ENCODE results near the gene PLEKHH1.

Gene PLEKHH1

DNA sequence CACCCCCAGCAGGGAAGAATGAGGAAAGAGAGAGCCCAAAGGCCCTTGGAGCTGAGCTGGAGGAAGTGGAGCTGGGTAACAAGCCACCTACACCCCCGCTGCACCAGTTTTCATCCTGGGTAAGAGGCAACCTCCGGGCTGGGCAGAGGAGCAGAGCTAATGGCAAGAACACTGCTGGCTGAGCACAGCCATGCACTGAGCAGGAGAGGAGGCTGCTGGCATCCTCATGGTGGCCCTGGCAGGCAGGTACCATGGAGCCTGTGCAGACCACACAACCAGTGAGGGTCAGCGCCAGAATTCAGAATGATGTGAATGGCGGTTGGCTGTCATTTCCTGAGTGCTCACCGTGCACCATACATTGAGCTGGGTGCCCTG, 29.7 kb downstream of the PLEKHH1 start:
- no peak overlapping the region for H3K27ac ChIP-seq (ENCODE audit: low read depth, low read length)
- no peaks in the 10 kb centered on the region for H3K36me3 ChIP-seq (ENCODE audit: control insufficient read depth, insufficient read depth, low read length)
- H3K9ac ChIP-seq (ENCODE audit: low read length) = no peak overlapping the region
- no peaks in the 10 kb centered on the region for H3K4me1 ChIP-seq (ENCODE audit: control insufficient read depth, insufficient read depth, low read length)
- H3K4me3 ChIP-seq (ENCODE audit: low read length) = no peak overlapping the region
- H3K27me3 ChIP-seq (ENCODE audit: control insufficient read depth, insufficient read depth, low read length) = no peaks in the 10 kb centered on the region

DNA sequence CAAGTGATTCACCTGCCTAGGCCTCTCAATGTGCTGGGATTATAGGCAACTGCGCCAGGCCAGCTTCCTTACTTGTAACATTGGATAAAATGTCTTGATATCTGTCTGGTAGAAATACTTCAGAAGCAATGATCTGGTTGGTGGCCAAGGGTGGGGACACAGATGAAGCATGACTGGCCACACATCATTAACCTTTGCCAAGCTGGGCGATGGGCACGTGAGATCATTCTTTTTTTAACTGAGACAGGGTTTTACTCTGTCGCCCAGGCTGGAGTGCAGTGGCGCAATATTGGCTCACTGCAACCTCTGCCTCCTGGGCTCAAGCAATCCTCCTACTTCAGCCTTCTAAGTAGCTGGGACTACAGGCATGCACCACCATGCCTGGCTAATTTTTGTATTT, 31.1 kb downstream of the PLEKHH1 start:
- Histone ChIP-seq H3K36me3 (ENCODE audit: control insufficient read depth, insufficient read depth, low read length) (no peaks in the 10 kb centered on the region), H3K27me3 (ENCODE audit: control insufficient read depth, insufficient read depth, low read length) (no peaks in the 10 kb centered on the region), H3K4me3 (ENCODE audit: low read length) (no peak overlapping the region), H3K27ac (ENCODE audit: low read depth, low read length) (no peak overlapping the region), H3K4me1 (ENCODE audit: control insufficient read depth, insufficient read depth, low read length) (no peaks in the 10 kb centered on the region), H3K9ac (ENCODE audit: low read length) (no peak overlapping the region)

DNA sequence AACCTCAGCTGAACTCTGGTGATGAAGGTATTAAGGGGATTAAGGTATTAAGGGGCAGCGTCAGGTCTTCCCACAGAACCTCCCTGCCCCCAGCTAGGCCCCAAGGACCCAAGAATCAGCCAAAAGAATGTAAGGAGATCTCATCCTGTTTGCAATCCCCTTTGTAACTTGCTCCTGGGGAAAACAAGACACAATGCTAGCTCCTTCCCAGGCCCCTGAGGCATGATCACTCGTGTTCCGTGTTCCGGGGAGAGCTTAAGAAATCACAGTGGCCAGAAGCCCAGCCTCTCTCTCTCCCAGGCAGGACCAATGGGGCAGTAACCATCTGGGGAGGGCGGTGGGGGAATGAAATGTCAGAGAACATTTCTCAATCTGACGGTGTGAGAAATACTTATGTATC, 33.8 kb downstream of the PLEKHH1 start:
- Histone ChIP-seq H3K27ac (ENCODE audit: low read depth, low read length) (no peak overlapping the region), H3K4me3 (ENCODE audit: low read length) (no peak overlapping the region), H3K27me3 (ENCODE audit: control insufficient read depth, insufficient read depth, low read length) (no peaks in the 10 kb centered on the region), H3K4me1 (ENCODE audit: control insufficient read depth, insufficient read depth, low read length) (no peaks in the 10 kb centered on the region), H3K36me3 (ENCODE audit: control insufficient read depth, insufficient read depth, low read length) (peaks cover 2% of the 10 kb centered on the region), H3K9ac (ENCODE audit: low read length) (no peak overlapping the region)

GRCh38 chr14:67567654-67568053, 34.6 kb downstream of the PLEKHH1 start:
- no peak overlapping the region for H3K4me3 ChIP-seq (ENCODE audit: low read length)
- H3K4me1 ChIP-seq (ENCODE audit: control insufficient read depth, insufficient read depth, low read length) = no peaks in the 10 kb centered on the region
- H3K36me3 ChIP-seq (ENCODE audit: control insufficient read depth, insufficient read depth, low read length) = peaks cover 2% of the 10 kb centered on the region
- no peak overlapping the region for H3K27ac ChIP-seq (ENCODE audit: low read depth, low read length)
- H3K9ac ChIP-seq (ENCODE audit: low read length) = no peak overlapping the region
- H3K27me3 ChIP-seq (ENCODE audit: control insufficient read depth, insufficient read depth, low read length) = no peaks in the 10 kb centered on the region

DNA sequence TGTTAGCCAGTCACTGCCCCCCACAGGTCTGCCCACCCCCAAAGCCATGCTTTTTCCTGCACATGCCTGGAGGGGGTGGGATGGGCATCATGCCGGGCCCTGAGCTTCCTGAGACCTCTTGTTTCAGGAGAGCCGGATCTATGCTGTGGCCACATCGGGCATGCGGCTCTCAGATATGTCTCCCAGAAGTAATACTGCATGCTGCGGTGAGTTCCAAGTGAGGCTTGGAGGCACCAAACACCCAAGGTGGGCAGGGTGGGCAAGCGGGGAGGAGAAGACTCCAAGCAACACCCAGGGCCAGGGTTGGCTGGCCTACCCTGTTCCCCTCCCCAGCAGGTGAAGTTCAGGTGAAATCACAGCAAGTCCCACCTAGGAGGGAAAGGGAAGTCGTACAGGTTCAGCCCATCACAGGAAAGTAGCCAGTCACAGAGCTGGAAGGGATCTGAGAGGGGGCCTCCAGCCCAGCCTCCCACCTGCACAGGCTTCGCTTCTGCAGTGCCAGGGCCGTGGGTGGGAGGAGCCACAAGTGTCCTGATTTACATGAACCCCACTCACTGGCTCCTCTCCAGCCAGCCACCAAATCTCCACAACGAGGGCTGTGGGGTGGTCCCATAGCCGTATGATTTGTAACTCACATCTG, 36.0 kb downstream of the PLEKHH1 start:
- Histone ChIP-seq H3K4me3 (ENCODE audit: low read length) (no peak overlapping the region), H3K27me3 (ENCODE audit: control insufficient read depth, insufficient read depth, low read length) (no peaks in the 10 kb centered on the region), H3K27ac (ENCODE audit: low read depth, low read length) (no peak overlapping the region), H3K36me3 (ENCODE audit: control insufficient read depth, insufficient read depth, low read length) (peaks cover 2% of the 10 kb centered on the region), H3K9ac (ENCODE audit: low read length) (no peak overlapping the region), H3K4me1 (ENCODE audit: control insufficient read depth, insufficient read depth, low read length) (no peaks in the 10 kb centered on the region)

DNA sequence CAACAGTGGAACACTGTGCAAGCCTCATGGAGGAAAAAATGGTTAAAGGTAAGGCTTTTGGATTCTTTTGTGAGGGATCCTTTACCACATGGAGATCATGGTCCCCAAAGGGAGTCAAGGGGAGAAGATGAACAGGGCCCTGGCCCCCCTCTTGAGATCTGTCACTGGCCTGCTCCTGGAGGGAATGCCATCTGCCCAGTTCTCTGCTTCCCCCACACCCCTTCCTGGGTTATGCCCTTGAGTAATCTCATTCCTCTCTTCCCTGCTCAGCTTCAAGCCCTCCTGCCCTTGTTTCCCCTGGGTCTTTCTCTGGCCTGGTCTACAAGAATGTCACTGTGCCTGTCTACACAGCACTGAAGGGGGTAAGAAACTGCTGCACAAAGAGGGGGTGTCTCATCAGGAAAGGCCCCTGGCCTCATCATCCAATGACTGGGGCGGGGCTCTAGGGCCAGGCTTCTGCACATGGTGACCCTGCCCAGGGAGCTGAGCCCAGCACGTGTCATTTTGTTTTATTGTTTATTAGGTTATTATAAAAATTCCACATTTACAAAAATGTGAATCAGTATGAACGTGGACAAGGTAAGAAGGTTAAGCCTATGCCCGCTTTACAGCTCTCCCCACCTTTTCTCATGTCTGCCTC, 36.7 kb downstream of the PLEKHH1 start:
- H3K9ac ChIP-seq (ENCODE audit: low read length) = no peak overlapping the region
- no peaks in the 10 kb centered on the region for H3K4me1 ChIP-seq (ENCODE audit: control insufficient read depth, insufficient read depth, low read length)
- no peaks in the 10 kb centered on the region for H3K27me3 ChIP-seq (ENCODE audit: control insufficient read depth, insufficient read depth, low read length)
- H3K4me3 ChIP-seq (ENCODE audit: low read length) = no peak overlapping the region
- peaks cover 2% of the 10 kb centered on the region for H3K36me3 ChIP-seq (ENCODE audit: control insufficient read depth, insufficient read depth, low read length)
- no peak overlapping the region for H3K27ac ChIP-seq (ENCODE audit: low read depth, low read length)

GRCh38 chr14:67570453-67570852, 37.4 kb downstream of the PLEKHH1 start:
- no peak overlapping the region for H3K4me3 ChIP-seq (ENCODE audit: low read length)
- no peak overlapping the region for H3K27ac ChIP-seq (ENCODE audit: low read depth, low read length)
- H3K36me3 ChIP-seq (ENCODE audit: control insufficient read depth, insufficient read depth, low read length) = peaks cover 5% of the 10 kb centered on the region
- H3K4me1 ChIP-seq (ENCODE audit: control insufficient read depth, insufficient read depth, low read length) = no peaks in the 10 kb centered on the region
- no peaks in the 10 kb centered on the region for H3K27me3 ChIP-seq (ENCODE audit: control insufficient read depth, insufficient read depth, low read length)
- H3K9ac ChIP-seq (ENCODE audit: low read length) = no peak overlapping the region

DNA sequence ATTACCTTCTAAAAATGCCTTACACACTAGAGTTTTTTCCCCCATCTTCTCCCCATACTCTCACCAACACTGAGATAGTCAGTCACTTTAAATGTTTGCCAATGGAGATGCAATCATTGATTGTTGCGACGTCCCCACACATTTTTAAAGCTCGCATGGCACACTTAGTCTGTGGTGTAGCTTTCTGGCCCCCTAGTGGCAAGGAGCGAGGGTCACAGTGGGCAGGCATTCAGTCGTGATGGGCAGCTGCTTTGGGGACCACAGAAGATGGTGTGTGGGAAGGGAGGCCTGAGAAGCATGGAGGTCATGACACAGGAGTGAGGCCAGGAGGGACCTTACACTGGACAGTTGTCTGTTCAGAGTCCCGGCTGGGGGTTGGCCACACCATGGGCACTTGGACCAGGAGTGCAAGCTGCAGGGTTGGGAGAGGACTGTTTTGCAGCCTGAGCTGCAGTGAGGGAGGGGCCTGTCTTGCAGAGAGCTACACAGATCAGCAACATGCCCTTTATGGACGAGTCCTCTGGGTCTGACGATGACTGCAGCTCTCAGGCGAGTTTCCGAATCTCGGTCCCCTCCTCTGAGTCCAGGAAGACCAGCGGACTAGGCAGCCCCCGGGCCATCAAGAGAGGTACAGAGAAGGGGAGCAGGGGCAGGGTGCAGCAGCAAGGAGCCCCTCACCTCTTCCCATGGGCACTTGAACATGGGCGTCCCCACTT, 38.3 kb downstream of the PLEKHH1 start:
- Histone ChIP-seq H3K36me3 (ENCODE audit: control insufficient read depth, insufficient read depth, low read length) (peaks cover 9% of the 10 kb centered on the region), H3K27me3 (ENCODE audit: control insufficient read depth, insufficient read depth, low read length) (no peaks in the 10 kb centered on the region), H3K4me3 (ENCODE audit: low read length) (no peak overlapping the region), H3K9ac (ENCODE audit: low read length) (no peak overlapping the region), H3K27ac (ENCODE audit: low read depth, low read length) (no peak overlapping the region), H3K4me1 (ENCODE audit: control insufficient read depth, insufficient read depth, low read length) (no peaks in the 10 kb centered on the region)

DNA sequence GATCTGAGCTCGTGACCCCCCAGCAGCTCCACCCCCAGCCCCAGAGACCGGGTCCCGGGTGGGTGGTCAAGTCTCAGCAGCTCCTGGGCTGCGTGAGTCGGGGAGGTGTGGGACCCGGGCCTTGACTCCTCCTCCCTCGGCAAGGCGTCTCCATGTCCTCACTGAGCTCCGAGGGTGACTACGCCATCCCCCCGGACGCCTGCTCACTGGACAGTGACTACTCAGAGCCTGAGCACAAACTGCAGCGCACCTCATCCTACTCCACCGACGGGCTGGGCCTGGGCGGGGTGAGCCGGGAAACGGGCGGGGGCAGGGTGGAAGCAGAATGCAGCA, 38.9 kb downstream of the PLEKHH1 start:
- Histone ChIP-seq H3K27ac (ENCODE audit: low read depth, low read length) (no peak overlapping the region), H3K4me1 (ENCODE audit: control insufficient read depth, insufficient read depth, low read length) (no peaks in the 10 kb centered on the region), H3K36me3 (ENCODE audit: control insufficient read depth, insufficient read depth, low read length) (peaks cover 9% of the 10 kb centered on the region), H3K4me3 (ENCODE audit: low read length) (no peak overlapping the region), H3K9ac (ENCODE audit: low read length) (no peak overlapping the region), H3K27me3 (ENCODE audit: control insufficient read depth, insufficient read depth, low read length) (no peaks in the 10 kb centered on the region)

DNA sequence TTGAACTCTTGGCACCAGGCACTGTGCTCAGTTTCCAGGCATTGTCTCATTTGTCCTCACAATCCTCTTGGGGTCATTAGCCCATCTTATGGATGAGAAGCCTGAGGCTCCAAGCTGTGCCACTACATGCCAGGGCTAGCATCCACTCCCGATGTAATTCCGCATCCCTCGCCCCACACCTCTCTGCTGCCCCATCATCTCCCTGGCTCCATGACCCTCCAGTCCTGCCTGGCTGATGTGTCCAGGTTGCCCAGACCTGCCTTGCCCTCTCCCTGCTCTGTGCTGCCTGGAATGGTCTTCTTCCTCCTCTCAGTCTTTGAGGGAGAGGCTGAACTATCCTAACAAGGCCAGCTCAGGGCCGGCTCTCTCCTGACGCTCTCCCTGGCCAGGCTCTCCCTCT, 39.5 kb downstream of the PLEKHH1 start:
- Histone ChIP-seq H3K9ac (ENCODE audit: low read length) (no peak overlapping the region), H3K36me3 (ENCODE audit: control insufficient read depth, insufficient read depth, low read length) (peaks cover 9% of the 10 kb centered on the region), H3K4me3 (ENCODE audit: low read length) (no peak overlapping the region), H3K27me3 (ENCODE audit: control insufficient read depth, insufficient read depth, low read length) (no peaks in the 10 kb centered on the region), H3K27ac (ENCODE audit: low read depth, low read length) (no peak overlapping the region), H3K4me1 (ENCODE audit: control insufficient read depth, insufficient read depth, low read length) (no peaks in the 10 kb centered on the region)

DNA sequence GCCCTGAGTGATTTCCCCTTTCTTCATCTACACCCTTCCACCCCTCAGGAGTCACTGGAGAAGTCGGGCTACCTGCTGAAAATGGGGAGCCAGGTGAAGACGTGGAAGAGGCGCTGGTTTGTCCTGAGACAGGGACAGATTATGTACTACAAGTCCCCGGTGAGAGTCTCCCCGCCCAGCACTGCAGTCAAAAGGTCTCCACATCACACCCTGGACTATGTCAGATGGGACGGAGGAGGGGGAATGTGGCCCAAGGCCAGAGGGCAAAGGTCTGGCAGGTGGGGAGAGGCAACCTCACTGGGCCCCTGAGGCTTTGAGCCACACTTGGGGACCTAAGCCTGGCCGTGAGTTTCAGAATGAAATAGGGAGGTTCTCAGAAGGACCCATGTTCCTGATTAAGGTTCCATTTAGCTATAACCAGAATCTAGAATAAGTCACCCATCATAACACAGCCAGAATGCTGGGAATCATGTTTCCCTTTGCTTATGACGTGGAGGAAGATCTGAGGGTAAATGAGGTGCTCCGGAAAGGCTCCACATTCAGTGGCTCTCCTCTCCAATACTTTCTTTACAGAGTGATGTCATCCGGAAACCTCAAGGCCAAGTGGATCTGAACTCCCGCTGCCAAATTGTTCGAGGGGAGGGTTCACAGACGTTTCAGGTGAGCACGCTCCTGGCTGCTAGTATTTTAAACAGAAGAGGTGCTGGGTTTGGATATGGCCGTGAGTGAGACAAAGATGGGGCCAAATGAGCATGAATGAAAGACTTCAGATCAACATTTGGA, 40.3 kb downstream of the PLEKHH1 start:
- Histone ChIP-seq H3K27me3 (ENCODE audit: control insufficient read depth, insufficient read depth, low read length) (no peaks in the 10 kb centered on the region), H3K9ac (ENCODE audit: low read length) (no peak overlapping the region), H3K36me3 (ENCODE audit: control insufficient read depth, insufficient read depth, low read length) (peaks cover 12% of the 10 kb centered on the region), H3K4me1 (ENCODE audit: control insufficient read depth, insufficient read depth, low read length) (no peaks in the 10 kb centered on the region), H3K27ac (ENCODE audit: low read depth, low read length) (no peak overlapping the region), H3K4me3 (ENCODE audit: low read length) (no peak overlapping the region)

- Histone ChIP-seq H3K36me3 (ENCODE audit: control insufficient read depth, insufficient read depth, low read length) (peaks cover 16% of the 10 kb centered on the region), H3K27me3 (ENCODE audit: control insufficient read depth, insufficient read depth, low read length) (no peaks in the 10 kb centered on the region), H3K4me3 (ENCODE audit: low read length) (no peak overlapping the region), H3K9ac (ENCODE audit: low read length) (no peak overlapping the region), H3K4me1 (ENCODE audit: control insufficient read depth, insufficient read depth, low read length) (no peaks in the 10 kb centered on the region), H3K27ac (ENCODE audit: low read depth, low read length) (no peak overlapping the region)
These were observed 41.1 kb downstream of the PLEKHH1 start for GRCh38 chr14:67574156-67574555.

Data from rectal smooth muscle tissue (tissue), 1 donor.